H1 (cell line): Measurements from ENCODE around the gene TWNK. TPM values are rescaled to one million over a fixed set of nuclear protein-coding genes. Genes with fewer than 3 reads are reported as not detected.

ENCODE experiments used
- CTCF ChIA-PET: fragments of 300-600 bp; sonication (Branson Sonifier 250); formaldehyde crosslinking; loops from one replicate; lab custom pipeline; 2021; ENCODE audit not compliant: partially characterized antibody; lab: Charles Lee
- POLR2A ChIA-PET: fragments of 300-600 bp; sonication (Branson Sonifier 250); formaldehyde crosslinking; loops from one replicate; lab custom pipeline; 2021; ENCODE audit warnings: inconsistent platforms; ENCODE audit not compliant: partially characterized antibody; lab: Charles Lee
- DNase-seq, 2 experiments: peaks; one replicate each; pipeline versions ENCODE4 v3.0.0 to v3.0.0-alpha.2; 2010 to 2022; ENCODE audit warnings: low spot score in 2 of 2, low read depth in 1 of 2, mixed read lengths in 1 of 2
- FAIRE-seq: peaks from 2 replicates; lab custom pipeline; 2011; peaks lifted over from hg19 to GRCh38; lab: Jason Lieb, UNC
- H2AFZ ChIP-seq: 2 replicates; pipeline ENCODE4 v1.8.1; 2012; ENCODE audit warnings: low read length, inconsistent platforms
- H2AK5ac ChIP-seq: 2 replicates; pipeline ENCODE4 v1.6.1; 2013; ENCODE audit warnings: low read depth, low read length
- H2BK120ac ChIP-seq: replicated peaks from 2 replicates; pipeline ENCODE3; 2013; ENCODE audit warnings: low read depth, low read length, inconsistent platforms
- H2BK12ac ChIP-seq: 2 replicates; pipeline ENCODE4 v1.6.1; 2013; ENCODE audit warnings: low read depth, low read length
- H2BK15ac ChIP-seq: 2 replicates; pipeline ENCODE4 v1.6.1; 2013; ENCODE audit warnings: low read length
- H2BK20ac ChIP-seq: 2 replicates; pipeline ENCODE4 v1.6.1; 2013; ENCODE audit warnings: low read length
- H2BK5ac ChIP-seq: 2 replicates; pipeline ENCODE4 v1.6.1; 2013; ENCODE audit warnings: low read depth, low read length
- H3K14ac ChIP-seq: 2 replicates; pipeline ENCODE4 v1.6.1; 2013; ENCODE audit warnings: inconsistent platforms; ENCODE audit not compliant: insufficient read length
- H3K18ac ChIP-seq: 2 replicates; pipeline ENCODE4 v1.6.1; 2013; ENCODE audit warnings: low read length; ENCODE audit errors: extremely low read depth
- H3K23ac ChIP-seq: 2 replicates; pipeline ENCODE4 v1.6.1; 2013; ENCODE audit warnings: inconsistent platforms; ENCODE audit not compliant: insufficient read length
- H3K23me2 ChIP-seq: 2 replicates; pipeline ENCODE4 v1.6.1; 2013; ENCODE audit warnings: low read depth, low read length
- H3K27ac ChIP-seq: 2 replicates; pipeline ENCODE4 v1.6.1; 2011; ENCODE audit warnings: low read depth, low read length, inconsistent platforms
- H3K27me3 ChIP-seq, 4 experiments: replicated peaks in 1 of 4; 1 replicate in 1 of 4; 2 replicates in 3 of 4; pipeline versions ENCODE4 v1.6.1 to v1.8.1; 2011 to 2013; ENCODE audit warnings: low read length in 3 of 4, mild to moderate bottlenecking in 3 of 4, inconsistent platforms in 2 of 4, mixed read lengths in 2 of 4, moderate library complexity in 1 of 4; ENCODE audit not compliant: control insufficient read depth in 3 of 4, insufficient read depth in 3 of 4; ENCODE audit errors: extremely low read depth in 1 of 4
- H3K36me3 ChIP-seq, 4 experiments: 2 replicates each; pipeline versions ENCODE4 v1.6.1 to v1.8.1; 2011 to 2013; ENCODE audit warnings: mild to moderate bottlenecking in 4 of 4, low read length in 3 of 4, moderate library complexity in 2 of 4, control low read depth in 1 of 4, inconsistent platforms in 1 of 4; ENCODE audit not compliant: insufficient read depth in 4 of 4, control insufficient read depth in 2 of 4
- H3K4ac ChIP-seq: replicated peaks from 2 replicates; pipeline ENCODE3; 2013; ENCODE audit warnings: low read length, low read depth, mixed read lengths, inconsistent platforms; ENCODE audit not compliant: insufficient read length
- H3K4me1 ChIP-seq, 4 experiments: replicated peaks in 1 of 4; 1 replicate in 1 of 4; 2 replicates in 3 of 4; pipeline versions ENCODE4 v1.6.1 to v1.8.1; 2011 to 2013; ENCODE audit warnings: low read length in 3 of 4, inconsistent platforms in 2 of 4, mixed read lengths in 1 of 4; ENCODE audit not compliant: insufficient read depth in 4 of 4, control insufficient read depth in 3 of 4
- H3K4me2 ChIP-seq, 2 experiments: 2 replicates each; pipeline versions ENCODE4 v1.6.1 to v1.8.1; 2011 to 2013; ENCODE audit warnings: low read depth in 2 of 2, low read length in 2 of 2, control low read depth in 1 of 2, inconsistent platforms in 1 of 2, mild to moderate bottlenecking in 1 of 2; ENCODE audit not compliant: insufficient read depth in 1 of 2
- H3K4me3 ChIP-seq, 4 experiments: fragments of 200-600, 300-600 bp in 1 of 4; sonication (generic), shearing (Covaris generic), sonication (Bioruptor Twin) in 1 of 4; 2 replicates each; pipeline versions ENCODE4 v1.5.1 to v1.8.1; 2011 to 2016; ENCODE audit warnings: low read length in 4 of 4, low read depth in 3 of 4, control low read depth in 2 of 4, inconsistent platforms in 2 of 4, mild to moderate bottlenecking in 2 of 4, mixed read lengths in 1 of 4, moderate library complexity in 1 of 4; ENCODE audit not compliant: insufficient read depth in 2 of 4; ENCODE audit errors: extremely low read depth in 1 of 4
- H3K56ac ChIP-seq: replicated peaks from 2 replicates; pipeline ENCODE3; 2013; ENCODE audit warnings: low read depth, mild to moderate bottlenecking, mixed read lengths, low read length, inconsistent platforms; ENCODE audit not compliant: insufficient read length
- H3K79me1 ChIP-seq: 2 replicates; pipeline ENCODE4 v1.6.1; 2013; ENCODE audit warnings: low read depth, low read length, control low read depth
- H3K79me2 ChIP-seq, 2 experiments: 2 replicates each; pipeline versions ENCODE4 v1.6.1 to v1.8.1; 2012 to 2013; ENCODE audit warnings: low read length in 2 of 2, mild to moderate bottlenecking in 2 of 2, inconsistent platforms in 1 of 2; ENCODE audit not compliant: insufficient read depth in 2 of 2, control insufficient read depth in 1 of 2
- H3K9ac ChIP-seq, 4 experiments: replicated peaks in 1 of 4; 1 replicate in 1 of 4; 2 replicates in 3 of 4; pipeline versions ENCODE4 v1.6.1 to v1.8.1; 2011 to 2013; ENCODE audit warnings: low read depth in 3 of 4, low read length in 3 of 4, control low read depth in 2 of 4, mild to moderate bottlenecking in 2 of 4, moderate library complexity in 2 of 4, inconsistent platforms in 1 of 4; ENCODE audit errors: extremely low read depth in 1 of 4
- H3K9me3 ChIP-seq, 2 experiments: 2 replicates each; pipeline versions ENCODE4 v1.6.1 to v1.8.1; 2012 to 2013; ENCODE audit warnings: mild to moderate bottlenecking in 2 of 2, moderate library complexity in 2 of 2, control low read depth in 1 of 2, inconsistent platforms in 1 of 2, low read depth in 1 of 2, low read length in 1 of 2, mixed read lengths in 1 of 2; ENCODE audit not compliant: insufficient read depth in 2 of 2
- H4K20me1 ChIP-seq, 2 experiments: replicated peaks in 1 of 2; 2 replicates each; pipeline versions ENCODE3 to v1.8.1; 2011 to 2013; ENCODE audit warnings: inconsistent platforms in 2 of 2, low read length in 2 of 2, mild to moderate bottlenecking in 1 of 2; ENCODE audit not compliant: insufficient read depth in 2 of 2, control insufficient read depth in 1 of 2
- H4K5ac ChIP-seq: 2 replicates; pipeline ENCODE4 v1.6.1; 2013; ENCODE audit warnings: low read length, low read depth, mixed read lengths, inconsistent platforms; ENCODE audit not compliant: insufficient read length
- H4K8ac ChIP-seq: 2 replicates; pipeline ENCODE4 v1.8.0; 2013; ENCODE audit warnings: mild to moderate bottlenecking, moderate library complexity, low read length, inconsistent platforms; ENCODE audit not compliant: insufficient read depth; ENCODE audit errors: extremely low read depth
- H4K91ac ChIP-seq: replicated peaks from 2 replicates; pipeline ENCODE3; 2013; ENCODE audit warnings: low read length, mixed read lengths, inconsistent platforms; ENCODE audit not compliant: insufficient read length
- ASH2L ChIP-seq: fragments of 200-600, 300-600 bp; sonication (generic); IDR thresholded peaks from one replicate; pipeline ENCODE4 v1.7.1; 2017; ENCODE audit warnings: low read length
- CBX5 ChIP-seq: fragments of 300-800, 300-1000 bp; sonication (generic); IDR thresholded peaks from 2 replicates; pipeline ENCODE4 v1.7.1; 2016; ENCODE audit warnings: antibody characterized with exemption, low read length, low read depth
- CBX8 ChIP-seq: fragments of 300-800, 300-1000 bp; sonication (generic); IDR thresholded peaks from 2 replicates; pipeline ENCODE4 v1.7.1; 2016; ENCODE audit warnings: low read depth, low read length, borderline replicate concordance
- CEBPB ChIP-seq: IDR thresholded peaks from 2 replicates; pipeline ENCODE4 v1.6.1; 2012; ENCODE audit warnings: low read depth, low read length
- EZH2 ChIP-seq: fragments of 200-600 bp; sonication (generic); IDR thresholded peaks from 2 replicates; pipeline ENCODE4 v1.7.1; 2012; ENCODE audit warnings: low read depth, mild to moderate bottlenecking, moderate library complexity, low read length, inconsistent platforms; ENCODE audit not compliant: severe bottlenecking
- GTF2F1 ChIP-seq: IDR thresholded peaks from 2 replicates; pipeline ENCODE4 v1.6.1; 2012; ENCODE audit warnings: low read depth, low read length, improper control_type of control experiment, borderline replicate concordance
- KDM4A ChIP-seq: IDR thresholded peaks from one replicate; pipeline ENCODE4 v1.7.1; 2012; ENCODE audit warnings: low read depth, mild to moderate bottlenecking, moderate library complexity, low read length, inconsistent platforms; ENCODE audit not compliant: severe bottlenecking
- NRF1 ChIP-seq: IDR thresholded peaks from 2 replicates; pipeline ENCODE4 v1.6.1; 2011; ENCODE audit warnings: mild to moderate bottlenecking, low read depth, low read length, improper control_type of control experiment
- POU5F1 ChIP-seq: IDR thresholded peaks from 2 replicates; pipeline ENCODE4 v1.6.1; 2011; ENCODE audit warnings: low read depth, mild to moderate bottlenecking, low read length, moderate library complexity
- RBBP5 ChIP-seq: IDR thresholded peaks from 2 replicates; pipeline ENCODE4 v1.7.1; 2012; ENCODE audit warnings: low read depth, mild to moderate bottlenecking, inconsistent platforms, low read length, moderate library complexity, borderline replicate concordance
- TEAD4 ChIP-seq: IDR thresholded peaks from 2 replicates; pipeline ENCODE4 v1.6.1; 2012; ENCODE audit warnings: low read depth, low read length, inconsistent platforms, mixed read lengths
- WGBS, 2 experiments: shearing (Covaris generic) in 1 of 2; methylation state at CpG; one replicate each; pipeline versions ENCODE4 v1.1.6 to v1.1.7; 2013 to 2015; ENCODE audit warnings: low lambda C conversion rate in 2 of 2, mixed read lengths in 2 of 2, inconsistent platforms in 1 of 2, low coverage in 1 of 2, missing lambda C conversion rate in 1 of 2; ENCODE audit not compliant: insufficient replicate concordance in 2 of 2, insufficient coverage in 1 of 2, insufficient read length in 1 of 2; ENCODE audit errors: extremely low coverage in 1 of 2, missing lambda C conversion rate in 1 of 2; 5-methylcytosine and 5-hydroxymethylcytosine counted together
- polyA plus RNA-seq, 7 experiments: library from polyadenylated mRNA; depleted of rRNA in 3 of 7; stranded (reverse) in 5 of 7; unstranded in 2 of 7; fragments of >200 nt in 5 of 7; fragments of 200-250 nt in 2 of 7; gene quantifications; 1 replicate in 5 of 7; 2 replicates in 1 of 7; 4 replicates in 1 of 7; pipeline versions ENCODE4 v1.2.1 to v1.2.3, GENCODE V29; 2011 to 2013; ENCODE audit warnings: missing spikeins in 2 of 7, mixed read lengths in 2 of 7
- total RNA-seq: library from RNA; stranded (reverse); fragmentation: NEBNext Ultra II Directional; extraction: Animal tissue kit (Norgen Biotek cat#: 25700); gene quantifications from 2 replicates; pipeline ENCODE4 v1.2.1, GENCODE V29; 2021
- TF ChIP-seq, protein P1 (sequence below): IDR thresholded peaks from 2 replicates; pipeline ENCODE4 v1.6.1; 2012; ENCODE audit warnings: inconsistent platforms

Gene TWNK
- total and polyA plus RNA-seq, 2 of the 8 experiments (the other 6 are each of a cell fraction or from before 2014, with no cell fraction given): 15.4 to 32.5 TPM

DNA sequence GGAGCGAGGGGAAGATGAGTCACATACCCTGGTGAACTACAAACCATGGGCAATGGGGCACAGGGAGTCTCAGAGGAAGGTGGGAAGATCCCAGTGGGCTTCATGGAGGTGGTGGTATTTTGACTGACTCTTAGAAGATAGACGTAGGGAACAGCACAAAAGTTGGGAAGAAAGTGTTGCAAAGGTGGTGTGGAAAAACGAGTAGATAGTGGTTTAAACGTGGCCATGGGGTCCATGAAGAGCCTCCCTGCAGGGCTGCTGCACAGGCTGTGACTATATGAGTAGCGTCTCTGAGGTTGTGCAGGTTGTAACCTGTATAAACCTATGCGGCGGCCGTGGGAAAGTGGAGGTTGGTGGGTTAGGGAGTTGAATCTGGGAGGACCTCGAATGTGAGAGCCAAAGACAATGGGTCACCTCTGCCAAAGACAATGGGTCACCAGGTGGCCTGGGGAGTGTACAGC is 26.1 kb downstream of the TWNK start:
- Histone ChIP-seq H3K36me3 (no peaks in the 10 kb centered on the region), H3K4me3 (no peak overlapping the region), H3K23ac (no peak overlapping the region), H2BK120ac (no peak overlapping the region), H2BK20ac (no peak overlapping the region), H4K8ac (no peak overlapping the region), H4K91ac (no peak overlapping the region), H3K18ac (no peak overlapping the region), H4K5ac (no peak overlapping the region), H2BK12ac (no peak overlapping the region), H3K9me3 (no peaks in the 10 kb centered on the region), H3K14ac (no peak overlapping the region), H3K4ac (no peak overlapping the region), H2AFZ (no peak overlapping the region), H3K79me2 (no peaks in the 10 kb centered on the region), H4K20me1 (no peaks in the 10 kb centered on the region), H3K27me3 (peaks cover 10 to 26% (median 21%) of the 10 kb centered on the region in 4 experiments), H2AK5ac (no peak overlapping the region), H3K23me2 (peaks cover 6% of the 10 kb centered on the region; the same call in 1 of the 2 replicates), H3K27ac (no peak overlapping the region), H3K4me2 (no peak overlapping the region; a peak in 1 of 4 replicates), H3K4me1 (peaks cover 0 to 18% (median 10%) of the 10 kb centered on the region in 4 experiments; a peak in 5 of 7 replicates), H3K79me1 (no peaks in the 10 kb centered on the region), H3K56ac (no peak overlapping the region), H2BK15ac (no peak overlapping the region), H3K9ac (no peak overlapping the region), H2BK5ac (no peak overlapping the region; the same call in 1 of the 2 replicates)
- ChIA-PET POLR2A (interaction anchor here (1.0 to 6.5 kb wide), 2 partner anchors 10 to 17 kb away, joined by 4 to 81 read pairs; partner anchors contain the start of gene LZTS2), CTCF (interaction anchor here (0.6 to 7.2 kb wide), 30 partner anchors 14 to 235 kb away, joined by 3 to 464 read pairs (median 6); partner anchors contain the start of genes KAZALD1, LZTS2, MRPL43 and PDZD7)
- FAIRE-seq (no peak), DNase-seq (peak in 1 of 2 experiments; percentile 47)
- 68% methylated on average over 9 of the region's 9 CpGs; no CpG with 5 or more reads in 1 of the 2 experiments for WGBS, 2 experiments
- TF ChIP-seq TEAD4 (no peak), RBBP5 (no peak), CBX5 (no peak), EZH2 (no peak), ASH2L (no peak), GTF2F1 (no peak), CBX8 (no peak), CEBPB (no peak), NRF1 (no peak), POU5F1 (no peak), KDM4A (no peak)
- TF ChIP-seq, protein P1, sequence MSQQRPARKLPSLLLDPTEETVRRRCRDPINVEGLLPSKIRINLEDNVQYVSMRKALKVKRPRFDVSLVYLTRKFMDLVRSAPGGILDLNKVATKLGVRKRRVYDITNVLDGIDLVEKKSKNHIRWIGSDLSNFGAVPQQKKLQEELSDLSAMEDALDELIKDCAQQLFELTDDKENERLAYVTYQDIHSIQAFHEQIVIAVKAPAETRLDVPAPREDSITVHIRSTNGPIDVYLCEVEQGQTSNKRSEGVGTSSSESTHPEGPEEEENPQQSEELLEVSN: no peak
